NCI-H2196 treated with DMSO at 0.1 percent for 48 hours (cell line): ENCODE measurements around the gene PTPRN.
"Not testable (repeated sequence)": the region's sequence is repeated elsewhere in the genome, so short reads cannot be mapped to it uniquely, and the experiment has no call there.

Experiments
- DNase-seq: peaks from one replicate; lab custom pipeline; 2025; ENCODE audit not compliant: unreplicated experiment; lab: John Stamatoyannopoulos, UW

PTPRN gene

GRCh38 chr2:219289195-219289536, 20.0 kb downstream of the PTPRN start:
- no peak for DNase-seq

GRCh38 chr2:219287580-219288265, 21.5 kb downstream of the PTPRN start:
- DNase-seq = no peak

- DNase-seq = not testable (repeated sequence)
These were observed 22.1 kb downstream of the PTPRN start for GRCh38 chr2:219287116-219287440.

- no peak for DNase-seq
These were observed 22.6 kb downstream of the PTPRN start for GRCh38 chr2:219286436-219287115.

- no peak for DNase-seq
These were observed 23.2 kb downstream of the PTPRN start for GRCh38 chr2:219285894-219286425.

- DNase-seq = no peak
These were observed 23.8 kb downstream of the PTPRN start for GRCh38 chr2:219285373-219285735.

GRCh38 chr2:219284501-219285372, 24.5 kb downstream of the PTPRN start:
- DNase-seq = no peak

- DNase-seq = no peak
These were observed 26.1 kb downstream of the PTPRN start for GRCh38 chr2:219282943-219283581.

GRCh38 chr2:219282375-219282774, 26.8 kb downstream of the PTPRN start:
- no peak for DNase-seq

- DNase-seq = no peak
These were observed 27.6 kb downstream of the PTPRN start for GRCh38 chr2:219281588-219281987.

GRCh38 chr2:219280651-219281050, 28.6 kb downstream of the PTPRN start:
- DNase-seq = no peak

GRCh38 chr2:219279916-219280516, 29.2 kb downstream of the PTPRN start:
- DNase-seq = no peak

GRCh38 chr2:219279151-219279915, 29.9 kb downstream of the PTPRN start, which contains the start of gene DNAJB2:
DNAJB2 (plus strand) TSS chr2:219279366; CDS start chr2:219279834, 468 bp downstream.
- DNase-seq = peak; percentile 96

GRCh38 chr2:219278655-219279150, 30.5 kb downstream of the PTPRN start:
- DNase-seq = no peak

- DNase-seq = peak; percentile 86
These were observed 31.2 kb downstream of the PTPRN start for GRCh38 chr2:219277703-219278654.

- no peak for DNase-seq
These were observed 34.8 kb downstream of the PTPRN start for GRCh38 chr2:219274361-219274921.

- DNase-seq = no peak
These were observed 35.3 kb downstream of the PTPRN start for GRCh38 chr2:219273937-219274336.

GRCh38 chr2:219272995-219273394, 36.2 kb downstream of the PTPRN start:
- DNase-seq = no peak
